ENCODE results near the gene SLC8A1. TPM values are rescaled to one million over a fixed set of nuclear protein-coding genes. Genes with fewer than 3 reads are reported as not detected.

SLC8A1 gene
- total and polyA plus RNA-seq, 2 donors (not counting 1 experiment from before 2014, with no cell fraction given) = 0.07 to 0.20 TPM

GRCh38 chr2:40094451-40094850, 357.4 kb downstream of the SLC8A1 start:
- Histone ChIP-seq H3K36me3 (replicated peaks in 1 of 2; ENCODE audit: control extremely low read depth in 1 of 2, control insufficient read depth in 1 of 2, extremely low read depth in 1 of 2, insufficient read depth in 2 of 2, low read length in 1 of 2) (no peaks in the 10 kb centered on the region), H3K4me2 (replicated peaks; ENCODE audit: low read depth, low read length, poor library complexity, severe bottlenecking) (no peak overlapping the region), H3K4me3 (ENCODE audit: control extremely low read depth in 1 of 5, extremely low read depth in 1 of 5, insufficient read depth in 1 of 5, low read depth in 2 of 5, low read length in 4 of 5) (no peak overlapping the region), H3K4me1 (ENCODE audit: control insufficient read depth in 2 of 2, insufficient read depth in 2 of 2, low read length in 2 of 2) (no peaks in the 10 kb centered on the region), H3K9ac (ENCODE audit: low read length) (no peak overlapping the region), H2AFZ (ENCODE audit: insufficient read depth, low read depth, low read length, poor library complexity, severe bottlenecking) (no peak overlapping the region), H3K27me3 (replicated peaks in 1 of 4; ENCODE audit: control extremely low read depth in 1 of 4, control insufficient read depth in 3 of 4, insufficient read depth in 4 of 4, low read length in 3 of 4) (no peaks in the 10 kb centered on the region), H4K20me1 (ENCODE audit: control insufficient read depth, insufficient read depth, low read length, poor library complexity, severe bottlenecking) (no peaks in the 10 kb centered on the region), H3K27ac (ENCODE audit: low read length in 2 of 2) (no peak overlapping the region), H3K79me2 (ENCODE audit: control insufficient read depth, insufficient read depth, low read length) (no peaks in the 10 kb centered on the region), H3K9me3 (ENCODE audit: control extremely low read depth in 1 of 3, control insufficient read depth in 2 of 3, insufficient read depth in 1 of 3, low read length in 2 of 3) (no peaks in the 10 kb centered on the region)
- ATAC-seq (ENCODE audit: low read depth) = no peak
- ChIA-PET POLR2A (no interaction called here), CTCF (interaction anchor here (1.2 kb wide), 1 partner anchor 181 kb away, joined by 3 read pairs; no protein-coding TSS in a partner anchor)
- no peak for DNase-seq
- Mint-ChIP-seq H3K4me1 (no peaks in the 10 kb centered on the region), H3K4me3 (no peak overlapping the region), H3K27ac (no peak overlapping the region), H3K9me3 (ENCODE audit: insufficient read depth) (no peaks in the 10 kb centered on the region), H3K27me3 (no peaks in the 10 kb centered on the region)
- TF ChIP-seq EZH2 (IDR thresholded peaks at IDR 0.05; ENCODE audit: borderline replicate concordance, insufficient read depth, low read depth, low read length, poor library complexity, severe bottlenecking) (no peak), CTCF (IDR thresholded peaks at IDR 0.05) (no peak)
- no CpG with 5 or more reads among the region's 1 CpG for WGBS (ENCODE audit: insufficient coverage)
- intact Hi-C loops (cut with micrococcal nuclease) = no loop called here

DNA sequence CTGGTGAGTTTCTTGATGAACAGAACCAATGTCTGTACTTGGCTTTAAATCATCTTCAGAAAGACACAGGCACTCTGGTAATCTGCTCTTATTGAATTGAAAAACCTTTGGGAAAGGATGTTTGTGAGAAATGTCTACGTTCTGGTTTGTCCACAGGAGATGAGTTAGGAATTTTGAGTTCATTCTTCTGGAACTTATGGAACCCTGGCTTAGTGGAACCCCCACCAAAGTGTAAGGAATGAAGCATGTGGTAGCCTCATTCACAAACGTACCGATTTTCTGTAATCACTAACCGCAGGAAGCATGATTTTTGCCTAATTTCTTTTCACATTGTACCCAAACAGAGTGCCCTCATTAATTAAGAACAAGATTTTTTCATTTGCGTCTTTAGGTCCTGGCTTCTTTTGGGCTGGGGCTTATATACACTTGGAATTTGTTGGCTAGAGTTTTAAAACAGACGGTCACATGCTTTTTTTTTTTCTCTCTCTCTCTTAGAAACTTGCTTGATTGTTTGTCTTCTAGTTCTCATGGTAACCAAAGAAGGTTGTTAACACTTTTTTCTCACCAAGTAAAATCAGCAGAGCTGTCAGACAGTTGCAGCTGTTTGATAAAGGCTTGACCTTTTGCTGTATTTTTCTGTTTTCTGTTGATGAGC, 358.7 kb downstream of the SLC8A1 start:
- no peaks in the 10 kb centered on the region for H3K27me3 Mint-ChIP-seq
- H3K27ac ChIP-seq (ENCODE audit: low read length in 2 of 2) = no peak overlapping the region
- H3K4me3 Mint-ChIP-seq = no peak overlapping the region
- TF ChIP-seq EZH2 (IDR thresholded peaks at IDR 0.05; ENCODE audit: borderline replicate concordance, insufficient read depth, low read depth, low read length, poor library complexity, severe bottlenecking) = no peak
- TF ChIP-seq CTCF (IDR thresholded peaks at IDR 0.05) = no peak
- H3K4me1 ChIP-seq (ENCODE audit: control insufficient read depth in 2 of 2, insufficient read depth in 2 of 2, low read length in 2 of 2) = no peaks in the 10 kb centered on the region
- H3K79me2 ChIP-seq (ENCODE audit: control insufficient read depth, insufficient read depth, low read length) = no peaks in the 10 kb centered on the region
- H3K27ac Mint-ChIP-seq = no peak overlapping the region
- H3K9ac ChIP-seq (ENCODE audit: low read length) = no peak overlapping the region
- H3K9me3 ChIP-seq (ENCODE audit: control extremely low read depth in 1 of 3, control insufficient read depth in 2 of 3, insufficient read depth in 1 of 3, low read length in 2 of 3) = no peaks in the 10 kb centered on the region
- H3K4me2 ChIP-seq (replicated peaks; ENCODE audit: low read depth, low read length, poor library complexity, severe bottlenecking) = no peak overlapping the region
- H3K9me3 Mint-ChIP-seq (ENCODE audit: insufficient read depth) = no peaks in the 10 kb centered on the region
- intact Hi-C loops (cut with micrococcal nuclease) = no loop called here
- H2AFZ ChIP-seq (ENCODE audit: insufficient read depth, low read depth, low read length, poor library complexity, severe bottlenecking) = no peak overlapping the region
- ChIA-PET CTCF (interaction anchor here (1.2 kb wide), 1 partner anchor 180 kb away, joined by 3 read pairs; no protein-coding TSS in a partner anchor), POLR2A (no interaction called here)
- no peak overlapping the region for H3K4me3 ChIP-seq (ENCODE audit: control extremely low read depth in 1 of 5, extremely low read depth in 1 of 5, insufficient read depth in 1 of 5, low read depth in 2 of 5, low read length in 4 of 5)
- H3K36me3 ChIP-seq (replicated peaks in 1 of 2; ENCODE audit: control extremely low read depth in 1 of 2, control insufficient read depth in 1 of 2, extremely low read depth in 1 of 2, insufficient read depth in 2 of 2, low read length in 1 of 2) = no peaks in the 10 kb centered on the region
- WGBS (ENCODE audit: insufficient coverage) = no CpG with 5 or more reads among the region's 6 CpGs
- DNase-seq = no peak
- H3K27me3 ChIP-seq (replicated peaks in 1 of 4; ENCODE audit: control extremely low read depth in 1 of 4, control insufficient read depth in 3 of 4, insufficient read depth in 4 of 4, low read length in 3 of 4) = no peaks in the 10 kb centered on the region
- no peak for ATAC-seq (ENCODE audit: low read depth)
- no peaks in the 10 kb centered on the region for H3K4me1 Mint-ChIP-seq
- no peaks in the 10 kb centered on the region for H4K20me1 ChIP-seq (ENCODE audit: control insufficient read depth, insufficient read depth, low read length, poor library complexity, severe bottlenecking)

Measured in B cell (primary cell).